ENCODE measurements around the gene DEPDC5.
A peak's percentile ranks its signal among the peaks of the same experiment; 100 is the strongest.
"Not testable (repeated sequence)": the region's sequence is repeated elsewhere in the genome, so short reads cannot be mapped to it uniquely, and the experiment has no call there.

DEPDC5 gene

GRCh38 chr22:31815383-31815814, 61.6 kb downstream of the DEPDC5 start:
- DNase-seq (ENCODE audit: low read depth, low spot score): not testable (repeated sequence)

- DNase-seq (ENCODE audit: low read depth, low spot score): no peak
Observed at GRCh38 chr22:31816750-31817149, 62.9 kb downstream of the DEPDC5 start.

- no peak for DNase-seq (ENCODE audit: low read depth, low spot score)
Observed at GRCh38 chr22:31818481-31819392, 64.9 kb downstream of the DEPDC5 start.

- no peak for DNase-seq (ENCODE audit: low read depth, low spot score)
Observed at GRCh38 chr22:31820655-31821054, 66.8 kb downstream of the DEPDC5 start.

GRCh38 chr22:31821572-31821971, 67.8 kb downstream of the DEPDC5 start:
- no peak for DNase-seq (ENCODE audit: low read depth, low spot score)

GRCh38 chr22:31822523-31822922, 68.7 kb downstream of the DEPDC5 start:
- no peak for DNase-seq (ENCODE audit: low read depth, low spot score)

- DNase-seq (ENCODE audit: low read depth, low spot score): no peak
Observed at GRCh38 chr22:31825513-31825912, 71.7 kb downstream of the DEPDC5 start.

- no peak for DNase-seq (ENCODE audit: low read depth, low spot score)
Observed at GRCh38 chr22:31826443-31826842, 72.6 kb downstream of the DEPDC5 start.

GRCh38 chr22:31828739-31829138, 74.9 kb downstream of the DEPDC5 start:
- peak; percentile 33 for DNase-seq (ENCODE audit: low read depth, low spot score)

GRCh38 chr22:31829505-31829904, 75.7 kb downstream of the DEPDC5 start:
- DNase-seq (ENCODE audit: low read depth, low spot score): peak; percentile 60

- no peak for DNase-seq (ENCODE audit: low read depth, low spot score)
Observed at GRCh38 chr22:31830721-31831070, 76.9 kb downstream of the DEPDC5 start.

- no peak for DNase-seq (ENCODE audit: low read depth, low spot score)
Observed at GRCh38 chr22:31833930-31834329, 80.1 kb downstream of the DEPDC5 start.

- DNase-seq (ENCODE audit: low read depth, low spot score): no peak
Observed at GRCh38 chr22:31836010-31836409, 82.2 kb downstream of the DEPDC5 start.

- DNase-seq (ENCODE audit: low read depth, low spot score): no peak
Observed at GRCh38 chr22:31838917-31839316, 85.1 kb downstream of the DEPDC5 start.

- DNase-seq (ENCODE audit: low read depth, low spot score): no peak
Observed at GRCh38 chr22:31839986-31840385, 86.2 kb downstream of the DEPDC5 start.

GRCh38 chr22:31840585-31840984, 86.8 kb downstream of the DEPDC5 start:
- no peak for DNase-seq (ENCODE audit: low read depth, low spot score)

GRCh38 chr22:31841078-31841827, 87.4 kb downstream of the DEPDC5 start:
- no peak for DNase-seq (ENCODE audit: low read depth, low spot score)

GRCh38 chr22:31843526-31843925, 89.7 kb downstream of the DEPDC5 start:
- DNase-seq (ENCODE audit: low read depth, low spot score): no peak

GRCh38 chr22:31844941-31845340, 91.1 kb downstream of the DEPDC5 start:
- no peak for DNase-seq (ENCODE audit: low read depth, low spot score)

- no peak for DNase-seq (ENCODE audit: low read depth, low spot score)
Observed at GRCh38 chr22:31846161-31847115, 92.6 kb downstream of the DEPDC5 start.

- DNase-seq (ENCODE audit: low read depth, low spot score): no peak
Observed at GRCh38 chr22:31848411-31848810, 94.6 kb downstream of the DEPDC5 start.

- DNase-seq (ENCODE audit: low read depth, low spot score): no peak
Observed at GRCh38 chr22:31850135-31850534, 96.3 kb downstream of the DEPDC5 start.

Data from brain pericyte (primary cell).